ENCODE data around the gene RCAN2. TPM values are rescaled to one million over a fixed set of nuclear protein-coding genes. Genes with fewer than 3 reads are reported as not detected.
A peak's percentile ranks its signal among the peaks of the same experiment; 100 is the strongest.

RCAN2 gene
- total and polyA plus RNA-seq, 12 donors, result 2.3 to 14.4 (median 6.5) TPM

GRCh38 chr6:46509981-46510510 lies 18.8 kb upstream of the RCAN2 start:
- Histone ChIP-seq H3K27me3 (no peaks in the 10 kb centered on the region), H3K4me3 (no peak overlapping the region), H3K27ac (no peak overlapping the region), H3K36me3 (replicated peaks in 1 of 2) (no peaks in the 10 kb centered on the region), H3K9me3 (replicated peaks in 1 of 3) (no peaks in the 10 kb centered on the region), H3K4me1 (replicated peaks in 1 of 2) (no peaks in the 10 kb centered on the region)
- TF ChIP-seq CTCF (IDR thresholded peaks at IDR 0.05), result no peak
- TF ChIP-seq POLR2A (IDR thresholded peaks at IDR 0.05), result no peak
- no peak for DNase-seq
- intact Hi-C loops (cut with DNase I), result no loop called here
- WGBS, 4 donors, result 62 to 74% (median 72%) methylated on average over 4 of the region's 4 CpGs

GRCh38 chr6:46509063-46509462 lies 17.8 kb upstream of the RCAN2 start:
- intact Hi-C loops (cut with DNase I), result no loop called here
- Histone ChIP-seq H3K4me3 (no peak overlapping the region), H3K27me3 (no peaks in the 10 kb centered on the region), H3K36me3 (replicated peaks in 1 of 2) (no peaks in the 10 kb centered on the region), H3K4me1 (replicated peaks in 1 of 2) (no peaks in the 10 kb centered on the region), H3K9me3 (replicated peaks in 1 of 3) (no peaks in the 10 kb centered on the region), H3K27ac (no peak overlapping the region)
- no peak for DNase-seq
- TF ChIP-seq CTCF (IDR thresholded peaks at IDR 0.05) (no peak), POLR2A (IDR thresholded peaks at IDR 0.05) (no peak)
- 61 to 73% (median 66%) methylated on average over 4 of the region's 4 CpGs for WGBS, 4 donors

- H3K27ac ChIP-seq, result no peak overlapping the region
- DNase-seq, result no peak
- intact Hi-C loops (cut with DNase I), result no loop called here
Observed at GRCh38 chr6:46507426-46507825, 16.2 kb upstream of the RCAN2 start.

GRCh38 chr6:46505693-46506512 lies 14.7 kb upstream of the RCAN2 start:
- 71 to 81% (median 74%) methylated on average over 7 of the region's 7 CpGs for WGBS, 4 donors
- H3K4me3 ChIP-seq, result no peak overlapping the region
- no peaks in the 10 kb centered on the region for H3K4me1 ChIP-seq (replicated peaks in 1 of 2)
- H3K27ac ChIP-seq, result no peak overlapping the region
- peak in 1 of 7 donors; percentile 52 for DNase-seq
- no peaks in the 10 kb centered on the region for H3K27me3 ChIP-seq
- intact Hi-C loops (cut with DNase I), result no loop called here
- no peaks in the 10 kb centered on the region for H3K36me3 ChIP-seq (replicated peaks in 1 of 2)
- no peaks in the 10 kb centered on the region for H3K9me3 ChIP-seq (replicated peaks in 1 of 3)
- no peak for TF ChIP-seq POLR2A (IDR thresholded peaks at IDR 0.05)
- no peak for TF ChIP-seq CTCF (IDR thresholded peaks at IDR 0.05)

More at GRCh38 chr6:46507426-46507825, 16.2 kb upstream of the RCAN2 start:
- no peaks in the 10 kb centered on the region for H3K27me3 ChIP-seq
- no peaks in the 10 kb centered on the region for H3K9me3 ChIP-seq (replicated peaks in 1 of 3)
- no peaks in the 10 kb centered on the region for H3K4me1 ChIP-seq (replicated peaks in 1 of 2)
- no peak overlapping the region for H3K4me3 ChIP-seq
- no peaks in the 10 kb centered on the region for H3K36me3 ChIP-seq (replicated peaks in 1 of 2)
- TF ChIP-seq CTCF (IDR thresholded peaks at IDR 0.05), result no peak
- TF ChIP-seq POLR2A (IDR thresholded peaks at IDR 0.05), result no peak

Measured in adrenal gland (tissue), 12 donors.